ENCODE results near the gene DPH2.

GRCh38 chr1:43953361-43953760 lies 16.4 kb upstream of the DPH2 start:
- TF ChIP-seq CTCF (IDR thresholded peaks at IDR 0.05) (no peak), POLR2AphosphoS5 (IDR thresholded peaks at IDR 0.05; ENCODE audit: insufficient read depth in 1 of 2, low read depth in 1 of 2) (no peak), POLR2A (IDR thresholded peaks at IDR 0.05) (no peak)
